Heart right ventricle (tissue), 16 donors: ENCODE data around the gene SCYGR4. TPM values are rescaled to one million over a fixed set of nuclear protein-coding genes. Genes with fewer than 3 reads are reported as not detected.

Experiments used
- ATAC-seq, 8 donors: fragments of 200-7000 bp; cut with Tn5 transposase; one replicate each; pipeline ENCODE4 v1.9.1; 2020; ENCODE audit warnings: mild to moderate bottlenecking in 8 of 8, moderate library complexity in 8 of 8, moderate number of reproducible peaks in 1 of 8
- DNase-seq, 2 donors: peaks; one replicate each; pipeline ENCODE4 v3.0.0-alpha.2; 2020
- H3K27ac ChIP-seq, 10 donors: fragments of 200-600 bp; sonication (generic) in 2 of 10; one replicate each; pipeline versions ENCODE4 v1.5.0 to v1.8.0; 2020 to 2022; ENCODE audit warnings: mild to moderate bottlenecking in 3 of 10
- H3K27me3 ChIP-seq, 7 donors: fragments of 200-600 bp; one replicate each; pipeline ENCODE4 v1.8.0; 2021 to 2022; ENCODE audit warnings: mild to moderate bottlenecking in 2 of 7
- H3K36me3 ChIP-seq, 9 donors: fragments of 200-600 bp; sonication (generic) in 1 of 9; one replicate each; pipeline versions ENCODE4 v1.5.0 to v1.8.0; 2020 to 2022; ENCODE audit warnings: mild to moderate bottlenecking in 2 of 9
- H3K4me1 ChIP-seq, 9 donors: fragments of 200-600 bp; sonication (generic) in 1 of 9; one replicate each; pipeline versions ENCODE4 v1.5.0 to v1.8.0; 2020 to 2022; ENCODE audit warnings: mild to moderate bottlenecking in 4 of 9
- H3K4me3 ChIP-seq, 10 donors: fragments of 200-600 bp; sonication (generic) in 2 of 10; one replicate each; pipeline versions ENCODE4 v1.5.0 to v1.8.0; 2020 to 2022; ENCODE audit warnings: mild to moderate bottlenecking in 7 of 10, moderate library complexity in 2 of 10
- H3K9me3 ChIP-seq, 11 donors: fragments of 200-600 bp in 10 of 11; sonication (generic) in 2 of 11; one replicate each; pipeline versions ENCODE4 v1.5.0 to v1.8.0; 2013 to 2022; ENCODE audit warnings: mild to moderate bottlenecking in 2 of 11, control low read depth in 1 of 11, moderate library complexity in 1 of 11
- WGBS, 2 donors: extraction: QIAGEN DNeasy Blood & Tissue Kit; methylation state at CpG; one replicate each; pipeline ENCODE4 v1.1.7; 2013; ENCODE audit warnings: inconsistent platforms in 1 of 2; 5-methylcytosine and 5-hydroxymethylcytosine counted together
- intact Hi-C, 10 donors: fragments of 100-400 bp; cut with DNase I; formaldehyde crosslinking; loops; one replicate each; pipeline versions ENCODE4 v1.11.1 to v1.14.2; 2022
- polyA plus RNA-seq, 2 donors: library from polyadenylated mRNA; stranded (reverse); fragments of 200-250 nt; gene quantifications; one replicate each; pipeline ENCODE4 v1.2.3, GENCODE V29; 2013
- total RNA-seq, 10 donors: library from RNA; stranded (reverse); fragmentation: NEBNext Ultra II Directional in 3 of 10; extraction: Animal tissue kit (Norgen Biotek cat#: 25700) in 3 of 10; gene quantifications; one replicate each; pipeline versions ENCODE4 v1.2.1 to v1.2.4, GENCODE V29; 2021 to 2023
- TF ChIP-seq, protein P1 (sequence below), 9 donors: fragments of 200-600 bp; sonication (generic) in 2 of 9; IDR thresholded peaks; one replicate each; pipeline versions ENCODE4 v1.5.0 to v1.8.0; 2021 to 2022; ENCODE audit warnings: antibody characterized with exemption in 9 of 9, mild to moderate bottlenecking in 5 of 9, moderate library complexity in 1 of 9
- donor health status: Arrhythmogenic right ventricular cardiomyopathy.
- donor health status: ischemic (EF 13 %, LVEDD 7.1; RV severe dilation, severe dysfunction).
- donor health status: healthy with polysubstance abuse.
- donor health status: DM: no; HTN: yes; CAD: no.
- donor health status: DM: no; HTN: no; CAD: no.
- donor health status: ischemic (EF 25% LVEDD 6.9; RV normal size, moderate dysfunction).
- donor health status: ischemic (EF 25% LVEDD 5.7; RV mildly dilated, moderate dysfunction).
- donor health status: healthy.
- donor health status: DM: yes; HTN: yes; CAD: no.
- donor health status: Ischemic cardiomyopathy.
- donor health status: ischemic (EF 35%, LVEDD 5.7; RV mildly dilated, moderate dysfunction).
- donor health status: nonischemic (EF 11% LVEDD 7.7; RV severe dilation, severe dysfunction).
- donor health status: DM: yes; HTN: yes; CAD: no.
- donor health status: PGD.
- donor health status: ischemic (EF 29% LVEDD 5.4; RV normal size, mild dysfunction).
- donor health status: nonischemic (EF 23%, LVEDD 6.1; RV moderate dilation, normal function).

The SCYGR4 gene
- total and polyA plus RNA-seq, 12 donors: not detected

- no peak overlapping the region for H3K27ac ChIP-seq
- ATAC-seq (no peak), DNase-seq (no peak)
- no peaks in the 10 kb centered on the region for H3K4me1 ChIP-seq
- no peaks in the 10 kb centered on the region for H3K9me3 ChIP-seq
- H3K4me3 ChIP-seq: no peak overlapping the region
- no peaks in the 10 kb centered on the region for H3K36me3 ChIP-seq
- 71 to 78% methylated on average over 3 of the region's 3 CpGs for WGBS, 2 donors
- H3K27me3 ChIP-seq: peaks cover 0 to 11% (median 7%) of the 10 kb centered on the region in 7 donors
- TF ChIP-seq, protein P1, sequence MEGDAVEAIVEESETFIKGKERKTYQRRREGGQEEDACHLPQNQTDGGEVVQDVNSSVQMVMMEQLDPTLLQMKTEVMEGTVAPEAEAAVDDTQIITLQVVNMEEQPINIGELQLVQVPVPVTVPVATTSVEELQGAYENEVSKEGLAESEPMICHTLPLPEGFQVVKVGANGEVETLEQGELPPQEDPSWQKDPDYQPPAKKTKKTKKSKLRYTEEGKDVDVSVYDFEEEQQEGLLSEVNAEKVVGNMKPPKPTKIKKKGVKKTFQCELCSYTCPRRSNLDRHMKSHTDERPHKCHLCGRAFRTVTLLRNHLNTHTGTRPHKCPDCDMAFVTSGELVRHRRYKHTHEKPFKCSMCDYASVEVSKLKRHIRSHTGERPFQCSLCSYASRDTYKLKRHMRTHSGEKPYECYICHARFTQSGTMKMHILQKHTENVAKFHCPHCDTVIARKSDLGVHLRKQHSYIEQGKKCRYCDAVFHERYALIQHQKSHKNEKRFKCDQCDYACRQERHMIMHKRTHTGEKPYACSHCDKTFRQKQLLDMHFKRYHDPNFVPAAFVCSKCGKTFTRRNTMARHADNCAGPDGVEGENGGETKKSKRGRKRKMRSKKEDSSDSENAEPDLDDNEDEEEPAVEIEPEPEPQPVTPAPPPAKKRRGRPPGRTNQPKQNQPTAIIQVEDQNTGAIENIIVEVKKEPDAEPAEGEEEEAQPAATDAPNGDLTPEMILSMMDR (IDR thresholded peaks at IDR 0.05): no peak
- intact Hi-C loops: no loop called here
Measured at GRCh38 chr2:227634201-227634600, 16.9 kb downstream of the SCYGR4 start.

DNA sequence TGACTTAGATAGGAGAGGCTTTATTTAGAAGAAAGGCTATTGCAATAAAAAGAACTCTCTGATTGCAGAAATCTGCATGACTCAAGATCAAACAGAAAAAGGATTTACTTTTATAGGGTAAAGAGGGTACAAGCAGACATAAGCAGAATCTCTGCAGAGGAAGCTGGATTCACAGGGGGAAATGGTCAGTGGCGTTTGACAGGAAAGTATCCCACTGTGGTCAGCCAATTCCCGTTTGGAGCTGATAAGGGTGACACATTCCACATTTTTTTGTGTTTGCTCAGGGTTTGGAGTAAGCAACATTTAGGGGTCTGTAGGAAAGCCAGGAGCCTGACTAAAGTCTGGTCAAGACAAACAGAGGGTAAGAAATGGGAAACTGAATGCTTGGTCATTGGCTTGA is 25.4 kb downstream of the SCYGR4 start:
- Histone ChIP-seq H3K27ac (no peak overlapping the region), H3K4me1 (no peaks in the 10 kb centered on the region), H3K36me3 (no peaks in the 10 kb centered on the region), H3K9me3 (no peaks in the 10 kb centered on the region), H3K4me3 (no peak overlapping the region), H3K27me3 (peaks cover 0 to 5% (median 0%) of the 10 kb centered on the region in 7 donors)
- 4 to 11% methylated on average over 2 of the region's 2 CpGs for WGBS, 2 donors
- TF ChIP-seq, protein P1 (IDR thresholded peaks at IDR 0.05): no peak
- no peak for ATAC-seq
- no peak for DNase-seq
- intact Hi-C loops: no loop called here

DNA sequence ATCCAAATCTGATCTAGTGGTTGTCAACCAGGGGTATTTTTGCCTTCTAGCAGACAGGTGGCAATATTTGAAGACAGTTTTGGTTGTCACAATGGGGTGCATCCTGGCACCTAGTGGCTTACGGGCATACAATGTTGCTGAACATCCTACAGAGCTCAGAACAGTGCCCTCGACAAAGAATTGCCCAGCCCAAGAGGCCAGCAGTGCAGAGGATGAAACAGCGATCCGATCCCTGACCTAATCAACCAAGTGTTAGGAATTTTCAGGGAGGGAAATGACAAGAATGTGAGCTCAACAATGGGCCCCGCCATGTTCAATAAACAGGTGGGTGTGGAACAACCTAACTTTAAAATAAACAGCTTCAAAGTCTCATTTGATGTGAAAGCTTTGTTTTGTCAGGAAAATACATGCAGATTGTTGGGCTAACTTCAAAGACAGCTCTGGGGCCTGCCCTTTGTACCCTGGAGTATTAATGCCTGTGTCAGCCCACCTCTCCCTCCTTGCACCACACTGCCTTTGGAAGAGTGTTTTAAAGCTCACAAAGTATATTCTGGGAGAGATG is 26.8 kb downstream of the SCYGR4 start:
- intact Hi-C loops: no loop called here
- no peak for ATAC-seq
- H3K4me3 ChIP-seq: no peak overlapping the region
- WGBS, 2 donors: 82 to 88% methylated on average over 5 of the region's 5 CpGs
- TF ChIP-seq, protein P1 (IDR thresholded peaks at IDR 0.05): no peak
- H3K9me3 ChIP-seq: no peaks in the 10 kb centered on the region
- H3K4me1 ChIP-seq: no peaks in the 10 kb centered on the region
- no peak for DNase-seq
- no peak overlapping the region for H3K27ac ChIP-seq
- H3K27me3 ChIP-seq: peaks cover 0 to 5% (median 0%) of the 10 kb centered on the region in 7 donors
- H3K36me3 ChIP-seq: no peaks in the 10 kb centered on the region

GRCh38 chr2:227653419-227653818 is 36.1 kb downstream of the SCYGR4 start:
- TF ChIP-seq, protein P1 (IDR thresholded peaks at IDR 0.05): no peak
- intact Hi-C loops: loop anchor here in 3 of 10 donors (10.0 kb wide), 3 partner anchors 179 to 249 kb away; partner anchors contain the start of gene AGFG1 (in 2 of the 3)
- no peak for DNase-seq
- Histone ChIP-seq H3K4me3 (no peak overlapping the region), H3K4me1 (peaks cover 0 to 27% (median 0%) of the 10 kb centered on the region in 9 donors), H3K27me3 (peaks cover 0 to 11% (median 0%) of the 10 kb centered on the region in 7 donors), H3K36me3 (no peaks in the 10 kb centered on the region), H3K9me3 (no peaks in the 10 kb centered on the region), H3K27ac (peak overlapping the region in 1 of 10 donors; percentile 71)
- peak in 1 of 8 donors; percentile 41 for ATAC-seq
- WGBS, 2 donors: 50 to 51% methylated on average over 4 of the region's 4 CpGs
